ENCODE results near the gene RAB15.

DNA sequence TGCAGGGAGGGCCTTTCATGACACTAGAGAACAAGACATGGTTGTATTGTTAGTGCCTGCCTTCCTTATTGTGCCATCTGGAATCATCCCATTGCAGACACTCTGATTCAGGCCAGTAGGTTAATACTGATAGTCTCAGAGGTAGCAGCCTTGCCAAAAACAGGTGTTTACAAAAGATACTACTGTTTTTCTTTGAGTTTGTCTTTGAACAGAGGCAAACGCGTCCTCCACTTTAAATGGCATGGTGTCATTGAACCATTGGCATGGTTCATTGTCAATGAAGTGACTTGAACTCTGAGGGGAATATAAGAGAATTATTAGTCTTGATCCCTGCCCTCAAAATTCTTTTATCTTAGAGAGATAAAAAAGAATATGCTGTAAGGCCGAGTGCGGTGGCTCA lies 18.8 kb upstream of the RAB15 start:
- TF ChIP-seq CTCF (IDR thresholded peaks at IDR 0.05; ENCODE audit: insufficient read depth, low read depth, low read length) (no peak), EZH2 (IDR thresholded peaks at IDR 0.05; ENCODE audit: insufficient read depth, low read length) (no peak)

All from astrocyte (in vitro differentiated cells and primary cell).